Activated CD4-positive, alpha-beta T cell treated with anti-CD3 and anti-CD28 coated beads, Interleukin-2, amount 50 U/mL, for 4 hours (primary cell): ENCODE results near the gene TBC1D22A.

ENCODE experiments used
- DNase-seq, 2 experiments: peaks; one replicate each; pipeline ENCODE4 v3.0.0-alpha.2; 2020

Gene TBC1D22A

GRCh38 chr22:46964773-46965550, 202.5 kb downstream of the TBC1D22A start:
- DNase-seq: no peak

- DNase-seq: no peak
Measured at GRCh38 chr22:46965555-46966494, 203.4 kb downstream of the TBC1D22A start.

- DNase-seq: no peak
Measured at GRCh38 chr22:46966495-46966845, 204.0 kb downstream of the TBC1D22A start.

GRCh38 chr22:46966846-46967245, 204.4 kb downstream of the TBC1D22A start:
- no peak for DNase-seq

GRCh38 chr22:46967445-46968358, 205.3 kb downstream of the TBC1D22A start:
- no peak for DNase-seq

- no peak for DNase-seq
Measured at GRCh38 chr22:46968359-46968740, 205.9 kb downstream of the TBC1D22A start.

- no peak for DNase-seq
Measured at GRCh38 chr22:46968848-46969247, 206.4 kb downstream of the TBC1D22A start.

GRCh38 chr22:46969491-46969890, 207.0 kb downstream of the TBC1D22A start:
- no peak for DNase-seq

- no peak for DNase-seq
Measured at GRCh38 chr22:46969961-46970360, 207.5 kb downstream of the TBC1D22A start.

- no peak for DNase-seq
Measured at GRCh38 chr22:46970411-46971098, 208.1 kb downstream of the TBC1D22A start.

GRCh38 chr22:46971099-46971763, 208.8 kb downstream of the TBC1D22A start:
- no peak for DNase-seq

GRCh38 chr22:46971764-46972125, 209.3 kb downstream of the TBC1D22A start:
- no peak for DNase-seq

GRCh38 chr22:46972256-46972655, 209.8 kb downstream of the TBC1D22A start:
- no peak for DNase-seq

GRCh38 chr22:46972901-46973831, 210.7 kb downstream of the TBC1D22A start:
- no peak for DNase-seq

- no peak for DNase-seq
Measured at GRCh38 chr22:46974077-46974476, 211.6 kb downstream of the TBC1D22A start.

- DNase-seq: no peak
Measured at GRCh38 chr22:46974631-46975585, 212.5 kb downstream of the TBC1D22A start.

- no peak for DNase-seq
Measured at GRCh38 chr22:46976143-46976542, 213.7 kb downstream of the TBC1D22A start.

GRCh38 chr22:46976598-46976997, 214.1 kb downstream of the TBC1D22A start:
- DNase-seq: no peak

- DNase-seq: no peak
Measured at GRCh38 chr22:46977656-46978343, 215.3 kb downstream of the TBC1D22A start.
